ENCODE results near the gene TP53INP2.

The TP53INP2 gene

DNA sequence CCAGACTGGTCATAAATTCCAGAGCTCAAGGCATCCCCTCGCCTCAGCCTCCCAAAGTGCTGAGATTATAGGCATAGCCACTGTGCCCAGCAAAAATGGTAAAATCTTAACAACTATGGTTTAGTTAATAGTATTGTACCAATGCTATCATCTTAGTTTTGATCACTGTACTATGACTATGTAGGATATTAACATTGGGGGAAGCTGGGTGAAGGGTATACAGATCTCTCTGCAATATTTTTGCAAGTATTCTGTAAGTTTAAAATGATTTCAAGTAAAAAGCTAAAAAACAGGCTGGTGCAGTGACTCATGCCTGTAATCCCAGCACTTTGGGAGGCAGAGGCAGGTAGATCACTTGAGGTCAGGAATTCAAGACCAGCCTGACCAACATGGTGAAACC lies 35.0 kb upstream of the TP53INP2 start:
- H3K27me3 ChIP-seq (ENCODE audit: control insufficient read depth, low read length), result no peaks in the 10 kb centered on the region
- no peak overlapping the region for H3K4me3 ChIP-seq (ENCODE audit: low read length)
- H3F3A ChIP-seq (ENCODE audit: control insufficient read depth, insufficient read depth), result no peaks in the 10 kb centered on the region
- H3K27ac ChIP-seq (ENCODE audit: low read depth, low read length), result no peak overlapping the region
- no peaks in the 10 kb centered on the region for H3K36me3 ChIP-seq (ENCODE audit: control insufficient read depth, low read length)
- no peaks in the 10 kb centered on the region for H3K9me2 ChIP-seq (replicated peaks; ENCODE audit: control insufficient read depth, low read length)
- peaks cover 33% of the 10 kb centered on the region for H3K79me2 ChIP-seq (ENCODE audit: control insufficient read depth, low read length)
- no peaks in the 10 kb centered on the region for H4K20me1 ChIP-seq (ENCODE audit: control insufficient read depth, insufficient read depth, low read depth, low read length)
- H3K4me2 ChIP-seq (ENCODE audit: low read length), result no peak overlapping the region
- TF ChIP-seq, protein P1, sequence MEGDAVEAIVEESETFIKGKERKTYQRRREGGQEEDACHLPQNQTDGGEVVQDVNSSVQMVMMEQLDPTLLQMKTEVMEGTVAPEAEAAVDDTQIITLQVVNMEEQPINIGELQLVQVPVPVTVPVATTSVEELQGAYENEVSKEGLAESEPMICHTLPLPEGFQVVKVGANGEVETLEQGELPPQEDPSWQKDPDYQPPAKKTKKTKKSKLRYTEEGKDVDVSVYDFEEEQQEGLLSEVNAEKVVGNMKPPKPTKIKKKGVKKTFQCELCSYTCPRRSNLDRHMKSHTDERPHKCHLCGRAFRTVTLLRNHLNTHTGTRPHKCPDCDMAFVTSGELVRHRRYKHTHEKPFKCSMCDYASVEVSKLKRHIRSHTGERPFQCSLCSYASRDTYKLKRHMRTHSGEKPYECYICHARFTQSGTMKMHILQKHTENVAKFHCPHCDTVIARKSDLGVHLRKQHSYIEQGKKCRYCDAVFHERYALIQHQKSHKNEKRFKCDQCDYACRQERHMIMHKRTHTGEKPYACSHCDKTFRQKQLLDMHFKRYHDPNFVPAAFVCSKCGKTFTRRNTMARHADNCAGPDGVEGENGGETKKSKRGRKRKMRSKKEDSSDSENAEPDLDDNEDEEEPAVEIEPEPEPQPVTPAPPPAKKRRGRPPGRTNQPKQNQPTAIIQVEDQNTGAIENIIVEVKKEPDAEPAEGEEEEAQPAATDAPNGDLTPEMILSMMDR (IDR thresholded peaks at IDR 0.05; ENCODE audit: low read depth, low read length, poor library complexity, severe bottlenecking), result no peak
- TF ChIP-seq EZH2phosphoT487 (IDR thresholded peaks at IDR 0.05; ENCODE audit: borderline replicate concordance, low read length), result no peak
- no peaks in the 10 kb centered on the region for H3K4me1 ChIP-seq (ENCODE audit: control insufficient read depth, low read length)
- no peaks in the 10 kb centered on the region for H3K9me3 ChIP-seq (ENCODE audit: control insufficient read depth, insufficient read depth, low read length)

DNA sequence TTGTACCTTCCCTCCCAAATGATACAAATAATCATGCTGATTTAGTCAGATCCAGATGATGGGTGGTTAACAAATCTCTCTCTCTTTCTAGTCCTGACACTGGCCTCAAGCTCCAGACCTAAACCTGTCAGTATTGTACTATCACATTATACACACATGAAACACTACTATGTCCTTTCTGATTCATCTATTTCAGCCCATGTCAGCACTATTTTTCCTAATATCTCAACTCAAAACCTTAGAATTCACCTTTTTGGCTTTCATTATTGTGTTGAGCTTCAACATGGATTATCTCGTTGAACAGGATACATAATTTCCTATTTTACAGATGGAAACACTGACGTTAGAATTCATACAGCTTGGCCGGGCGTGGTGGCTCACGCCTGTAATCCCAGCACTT lies 30.7 kb upstream of the TP53INP2 start:
- Histone ChIP-seq H4K20me1 (ENCODE audit: control insufficient read depth, insufficient read depth, low read depth, low read length) (no peaks in the 10 kb centered on the region), H3F3A (ENCODE audit: control insufficient read depth, insufficient read depth) (peaks cover 4% of the 10 kb centered on the region), H3K79me2 (ENCODE audit: control insufficient read depth, low read length) (peaks cover 42% of the 10 kb centered on the region), H3K4me3 (ENCODE audit: low read length) (no peak overlapping the region), H3K27me3 (ENCODE audit: control insufficient read depth, low read length) (no peaks in the 10 kb centered on the region), H3K27ac (ENCODE audit: low read depth, low read length) (no peak overlapping the region), H3K9me3 (ENCODE audit: control insufficient read depth, insufficient read depth, low read length) (no peaks in the 10 kb centered on the region), H3K4me2 (ENCODE audit: low read length) (no peak overlapping the region), H3K36me3 (ENCODE audit: control insufficient read depth, low read length) (no peaks in the 10 kb centered on the region), H3K9me2 (replicated peaks; ENCODE audit: control insufficient read depth, low read length) (no peaks in the 10 kb centered on the region), H3K4me1 (ENCODE audit: control insufficient read depth, low read length) (peaks cover 16% of the 10 kb centered on the region)
- TF ChIP-seq, protein P1 (IDR thresholded peaks at IDR 0.05; ENCODE audit: low read depth, low read length, poor library complexity, severe bottlenecking), result no peak
- TF ChIP-seq EZH2phosphoT487 (IDR thresholded peaks at IDR 0.05; ENCODE audit: borderline replicate concordance, low read length), result no peak

DNA sequence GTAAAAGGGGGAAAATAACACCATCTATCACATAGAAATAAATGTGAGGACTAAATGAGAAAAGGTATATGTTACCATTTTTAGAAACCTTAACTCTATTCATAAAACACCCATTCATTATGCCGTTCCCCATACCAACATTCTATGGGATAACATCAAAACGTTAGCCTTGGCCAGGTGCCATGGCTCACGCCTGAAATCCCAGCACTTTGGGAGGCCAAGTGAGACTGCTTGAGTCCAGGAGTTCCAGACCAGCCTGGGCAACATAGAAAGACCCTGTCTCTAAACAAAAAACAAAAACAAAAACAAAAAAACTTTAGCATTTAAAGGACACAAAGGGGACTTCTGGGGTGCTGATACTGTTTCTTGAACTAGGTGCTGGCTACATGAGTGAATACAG lies 28.6 kb upstream of the TP53INP2 start:
- peaks cover 18% of the 10 kb centered on the region for H3K4me1 ChIP-seq (ENCODE audit: control insufficient read depth, low read length)
- H3K27me3 ChIP-seq (ENCODE audit: control insufficient read depth, low read length), result no peaks in the 10 kb centered on the region
- peaks cover 15% of the 10 kb centered on the region for H3F3A ChIP-seq (ENCODE audit: control insufficient read depth, insufficient read depth)
- no peaks in the 10 kb centered on the region for H4K20me1 ChIP-seq (ENCODE audit: control insufficient read depth, insufficient read depth, low read depth, low read length)
- H3K9me3 ChIP-seq (ENCODE audit: control insufficient read depth, insufficient read depth, low read length), result no peaks in the 10 kb centered on the region
- TF ChIP-seq EZH2phosphoT487 (IDR thresholded peaks at IDR 0.05; ENCODE audit: borderline replicate concordance, low read length), result no peak
- TF ChIP-seq, protein P1 (IDR thresholded peaks at IDR 0.05; ENCODE audit: low read depth, low read length, poor library complexity, severe bottlenecking), result no peak
- peak overlapping the region; percentile 91 for H3K4me2 ChIP-seq (ENCODE audit: low read length)
- H3K9me2 ChIP-seq (replicated peaks; ENCODE audit: control insufficient read depth, low read length), result no peaks in the 10 kb centered on the region
- H3K36me3 ChIP-seq (ENCODE audit: control insufficient read depth, low read length), result no peaks in the 10 kb centered on the region
- H3K27ac ChIP-seq (ENCODE audit: low read depth, low read length), result no peak overlapping the region
- H3K79me2 ChIP-seq (ENCODE audit: control insufficient read depth, low read length), result peaks cover 39% of the 10 kb centered on the region
- peak overlapping the region; percentile 94 for H3K4me3 ChIP-seq (ENCODE audit: low read length)
